HUES64 (cell line): Measurements from ENCODE around the gene SLCO1A2.

Experiments used
- H3K27ac ChIP-seq: 2 replicates; pipeline ENCODE4 v1.7.0; 2013; ENCODE audit warnings: low read depth, low read length, inconsistent platforms
- H3K27me3 ChIP-seq: 2 replicates; pipeline ENCODE4 v1.6.1; 2013; ENCODE audit warnings: mild to moderate bottlenecking, low read length; ENCODE audit not compliant: insufficient read depth
- H3K36me3 ChIP-seq: 2 replicates; pipeline ENCODE4 v1.6.1; 2013; ENCODE audit warnings: mild to moderate bottlenecking, low read length; ENCODE audit not compliant: insufficient read depth
- H3K4me1 ChIP-seq: 2 replicates; pipeline ENCODE4 v1.6.1; 2013; ENCODE audit warnings: mild to moderate bottlenecking, low read length, moderate library complexity; ENCODE audit not compliant: insufficient read depth
- H3K4me3 ChIP-seq: 2 replicates; pipeline ENCODE4 v1.5.1; 2013; ENCODE audit warnings: mild to moderate bottlenecking, low read length, moderate library complexity
- H3K9ac ChIP-seq: 2 replicates; pipeline ENCODE4 v1.6.1; 2013; ENCODE audit warnings: mild to moderate bottlenecking, low read depth, low read length
- H3K9me3 ChIP-seq: 2 replicates; pipeline ENCODE4 v1.6.1; 2013; ENCODE audit warnings: low read depth, low read length; ENCODE audit not compliant: insufficient read depth
- WGBS: fragments of 150-250, 120-280 bp; methylation state at CpG from one replicate; pipeline ENCODE4 v1.1.7; 2013; ENCODE audit warnings: missing lambda C conversion rate; 5-methylcytosine and 5-hydroxymethylcytosine counted together

Gene SLCO1A2

GRCh38 chr12:21350975-21351374 is 16.3 kb upstream of the SLCO1A2 start:
- Histone ChIP-seq H3K4me1 (peaks cover 4% of the 10 kb centered on the region; the same call in 1 of the 2 replicates), H3K9me3 (no peaks in the 10 kb centered on the region), H3K4me3 (no peak overlapping the region), H3K27ac (no peak overlapping the region), H3K36me3 (no peaks in the 10 kb centered on the region), H3K27me3 (no peaks in the 10 kb centered on the region), H3K9ac (no peak overlapping the region)
- 86% methylated on average over 1 of the region's 1 CpG for WGBS

GRCh38 chr12:21346542-21347205 is 12.0 kb upstream of the SLCO1A2 start:
- H3K9ac ChIP-seq: no peak overlapping the region
- H3K27me3 ChIP-seq: no peaks in the 10 kb centered on the region
- no peak overlapping the region for H3K27ac ChIP-seq
- H3K36me3 ChIP-seq: no peaks in the 10 kb centered on the region
- no peak overlapping the region for H3K4me3 ChIP-seq
- peaks cover 4% of the 10 kb centered on the region; the same call in 1 of the 2 replicates for H3K4me1 ChIP-seq
- H3K9me3 ChIP-seq: no peaks in the 10 kb centered on the region
- 90% methylated on average over 1 of the region's 1 CpG for WGBS

DNA sequence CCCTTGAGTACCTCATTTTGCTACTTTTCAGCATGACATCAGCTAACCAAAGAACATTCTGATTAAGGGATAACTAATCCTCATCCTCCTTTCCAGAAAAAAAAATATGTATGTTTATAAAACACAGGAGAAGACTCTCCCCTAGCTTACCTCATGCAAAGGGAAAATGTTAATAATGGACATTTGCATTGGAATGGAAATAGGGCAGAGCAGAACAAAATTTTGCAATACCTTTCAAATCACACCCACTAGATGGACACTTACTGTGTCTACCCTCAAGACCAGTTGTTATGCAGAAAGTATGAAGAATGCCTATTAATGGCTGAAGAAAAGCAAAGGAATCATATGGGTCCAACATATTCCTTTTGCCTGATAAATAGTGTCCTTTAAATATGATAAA is 8.9 kb upstream of the SLCO1A2 start:
- no peaks in the 10 kb centered on the region for H3K9me3 ChIP-seq
- no peak overlapping the region for H3K9ac ChIP-seq
- H3K27ac ChIP-seq: no peak overlapping the region
- peaks cover 13% of the 10 kb centered on the region; the same call in 1 of the 2 replicates for H3K4me1 ChIP-seq
- no peaks in the 10 kb centered on the region for H3K36me3 ChIP-seq
- no peaks in the 10 kb centered on the region for H3K27me3 ChIP-seq
- H3K4me3 ChIP-seq: no peak overlapping the region

DNA sequence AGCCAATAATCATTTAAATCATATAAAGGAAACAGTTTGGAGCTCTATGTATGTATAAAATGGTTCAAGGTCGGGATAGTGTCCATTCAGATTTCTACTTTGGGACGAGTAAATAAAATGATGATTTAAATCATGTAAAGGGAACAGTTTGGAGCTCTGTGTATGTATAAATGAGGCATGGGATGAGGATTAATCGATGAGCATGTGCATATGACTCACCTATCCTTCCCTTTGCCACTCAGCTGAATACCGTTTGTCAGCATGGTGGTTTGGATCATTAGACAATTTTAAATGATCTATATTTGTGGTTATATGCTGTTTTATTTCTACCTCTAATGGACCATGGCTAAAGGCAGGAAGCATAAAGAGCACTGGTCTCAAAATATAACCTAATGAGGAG is 7.1 kb upstream of the SLCO1A2 start:
- WGBS: 94% methylated on average over 3 of the region's 4 CpGs
- H3K27ac ChIP-seq: no peak overlapping the region
- H3K36me3 ChIP-seq: no peaks in the 10 kb centered on the region
- no peak overlapping the region for H3K9ac ChIP-seq
- no peaks in the 10 kb centered on the region for H3K9me3 ChIP-seq
- no peak overlapping the region for H3K4me3 ChIP-seq
- no peaks in the 10 kb centered on the region for H3K27me3 ChIP-seq
- peaks cover 13% of the 10 kb centered on the region; the same call in 1 of the 2 replicates for H3K4me1 ChIP-seq

DNA sequence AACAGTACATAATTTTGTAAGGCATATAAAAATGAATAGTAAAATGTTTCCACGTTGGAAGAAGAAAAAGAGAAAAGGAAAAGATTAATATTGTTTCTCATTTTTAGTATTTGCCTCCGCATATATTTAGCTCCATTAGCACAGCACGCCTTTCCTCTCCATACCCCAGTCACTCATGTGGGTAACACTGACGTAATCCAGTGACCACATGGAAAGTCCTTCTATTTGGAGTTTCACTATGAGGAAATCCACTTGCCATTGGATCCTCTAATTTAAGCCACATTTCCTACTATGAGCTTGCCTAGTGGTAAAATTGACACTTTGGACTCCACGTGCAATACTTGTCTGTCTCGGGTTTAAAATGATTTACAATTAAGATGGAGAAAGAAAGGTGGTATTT is 5.7 kb upstream of the SLCO1A2 start:
- Histone ChIP-seq H3K36me3 (no peaks in the 10 kb centered on the region), H3K4me3 (no peak overlapping the region), H3K9me3 (no peaks in the 10 kb centered on the region), H3K4me1 (peaks cover 13% of the 10 kb centered on the region; the same call in 1 of the 2 replicates), H3K27me3 (no peaks in the 10 kb centered on the region), H3K27ac (no peak overlapping the region), H3K9ac (no peak overlapping the region)
- WGBS: 89% methylated on average over 6 of the region's 6 CpGs

- no peaks in the 10 kb centered on the region for H3K27me3 ChIP-seq
- no peak overlapping the region for H3K27ac ChIP-seq
- no peaks in the 10 kb centered on the region for H3K9me3 ChIP-seq
- H3K4me3 ChIP-seq: no peak overlapping the region
- H3K9ac ChIP-seq: no peak overlapping the region
- peaks cover 11% of the 10 kb centered on the region; the same call in 1 of the 2 replicates for H3K4me1 ChIP-seq
- 100% methylated on average over 1 of the region's 1 CpG for WGBS
- H3K36me3 ChIP-seq: no peaks in the 10 kb centered on the region
Measured at GRCh38 chr12:21339921-21340320, 5.2 kb upstream of the SLCO1A2 start.

DNA sequence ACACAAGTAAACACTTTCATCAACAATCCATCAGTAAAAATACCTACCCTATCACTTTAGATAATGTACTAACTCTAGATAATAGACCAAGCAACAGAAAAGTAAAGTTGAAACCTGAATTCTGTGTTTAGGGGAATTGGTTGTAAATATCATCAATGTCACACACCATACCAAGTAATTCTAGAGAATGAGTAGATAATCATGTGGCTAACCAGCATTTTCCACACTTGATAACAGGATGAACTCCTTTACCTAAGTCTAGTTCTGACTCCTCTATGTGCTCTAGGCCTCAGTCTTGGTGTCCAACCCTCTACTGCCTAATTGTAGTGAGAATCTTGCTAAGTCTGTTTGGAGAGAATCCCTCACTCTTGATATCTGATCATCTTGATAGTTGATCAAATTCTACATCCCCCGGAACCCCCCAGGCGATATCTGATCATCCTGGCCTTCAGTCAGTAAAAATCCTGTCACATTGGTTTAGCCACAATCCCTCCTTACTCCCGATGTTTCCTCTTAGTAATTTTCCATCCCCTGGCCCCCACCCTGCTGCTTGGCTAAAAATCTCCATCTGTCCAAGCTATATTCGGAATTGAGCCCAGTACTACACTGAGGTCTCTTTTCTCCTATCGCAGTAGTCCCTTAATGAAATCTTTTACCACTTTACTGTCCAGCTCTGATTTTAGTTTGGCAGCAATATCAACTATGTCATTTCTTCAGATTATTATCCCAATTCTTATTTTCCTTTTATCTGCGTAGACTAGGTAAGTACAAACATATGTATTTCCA is 3.4 kb upstream of the SLCO1A2 start:
- 96% methylated on average over 6 of the region's 6 CpGs for WGBS
- peaks cover 10% of the 10 kb centered on the region for H3K9me3 ChIP-seq
- H3K36me3 ChIP-seq: 0 out of 2 replicates have a peak, but pooled peaks cover 4% of the 10 kb centered on the region
- no peak overlapping the region for H3K27ac ChIP-seq
- H3K4me3 ChIP-seq: no peak overlapping the region
- no peaks in the 10 kb centered on the region for H3K27me3 ChIP-seq
- peaks cover 9% of the 10 kb centered on the region; the same call in 1 of the 2 replicates for H3K4me1 ChIP-seq
- H3K9ac ChIP-seq: no peak overlapping the region

DNA sequence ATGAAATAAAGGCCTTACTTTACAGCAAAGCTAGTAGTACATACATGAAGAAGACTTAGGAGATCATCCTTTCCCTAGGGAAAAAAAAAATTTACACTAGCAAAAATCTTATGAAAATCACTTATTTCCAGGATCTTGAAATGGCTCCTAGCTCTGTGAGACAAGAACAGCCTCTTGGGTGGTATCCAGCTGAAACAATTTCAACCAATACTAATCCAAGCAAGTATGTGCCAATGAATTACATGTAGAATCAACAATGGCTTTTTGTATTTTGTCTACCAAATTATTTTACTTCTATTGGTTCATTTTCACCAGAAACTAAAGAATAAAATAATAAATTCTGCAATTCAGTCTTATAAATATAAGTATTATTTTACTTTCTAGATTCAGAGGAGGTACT is 2.7 kb upstream of the SLCO1A2 start:
- Histone ChIP-seq H3K27ac (no peak overlapping the region), H3K4me3 (no peak overlapping the region), H3K27me3 (no peaks in the 10 kb centered on the region), H3K9ac (no peak overlapping the region), H3K36me3 (0 out of 2 replicates have a peak, but pooled peaks cover 11% of the 10 kb centered on the region), H3K9me3 (peaks cover 17% of the 10 kb centered on the region), H3K4me1 (peaks cover 9% of the 10 kb centered on the region; the same call in 1 of the 2 replicates)

GRCh38 chr12:21336656-21337055 is 1.9 kb upstream of the SLCO1A2 start:
- Histone ChIP-seq H3K4me1 (peaks cover 9% of the 10 kb centered on the region; the same call in 1 of the 2 replicates), H3K9ac (no peak overlapping the region), H3K27me3 (no peaks in the 10 kb centered on the region), H3K9me3 (peaks cover 25% of the 10 kb centered on the region), H3K27ac (no peak overlapping the region), H3K4me3 (no peak overlapping the region), H3K36me3 (0 out of 2 replicates have a peak, but pooled peaks cover 12% of the 10 kb centered on the region)
- WGBS: 92% methylated on average over 5 of the region's 5 CpGs

DNA sequence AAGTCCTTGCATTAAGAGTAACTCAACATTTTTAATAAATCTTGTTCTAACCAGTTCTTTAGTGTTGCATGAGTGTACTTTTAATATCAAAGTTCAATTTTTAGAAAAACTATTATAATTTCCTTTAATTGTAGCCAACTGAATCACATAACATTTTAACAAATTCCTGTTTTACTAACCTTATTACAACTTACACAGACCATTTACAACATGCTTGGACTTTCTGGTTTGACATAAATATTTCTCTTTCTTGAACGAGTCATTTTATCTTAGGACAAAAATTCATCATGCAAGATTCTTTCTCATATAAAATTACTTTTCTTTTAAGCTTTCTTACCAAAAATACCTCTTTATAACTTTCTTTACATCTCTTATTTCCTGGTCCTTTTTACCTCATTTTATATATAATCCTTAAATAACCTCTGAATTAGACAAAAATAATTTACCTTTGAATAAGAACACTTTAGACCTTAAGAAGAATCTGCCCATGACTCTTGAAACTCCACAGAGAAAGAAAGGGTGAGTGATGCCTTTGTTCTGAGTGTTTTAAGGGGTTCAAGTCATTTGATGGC is 3.9 kb downstream of the SLCO1A2 start:
- whole genome bisulfite sequencing: 83% methylated on average over 1 of the region's 1 CpG
- H3K4me3 ChIP-seq: no peak overlapping the region

DNA sequence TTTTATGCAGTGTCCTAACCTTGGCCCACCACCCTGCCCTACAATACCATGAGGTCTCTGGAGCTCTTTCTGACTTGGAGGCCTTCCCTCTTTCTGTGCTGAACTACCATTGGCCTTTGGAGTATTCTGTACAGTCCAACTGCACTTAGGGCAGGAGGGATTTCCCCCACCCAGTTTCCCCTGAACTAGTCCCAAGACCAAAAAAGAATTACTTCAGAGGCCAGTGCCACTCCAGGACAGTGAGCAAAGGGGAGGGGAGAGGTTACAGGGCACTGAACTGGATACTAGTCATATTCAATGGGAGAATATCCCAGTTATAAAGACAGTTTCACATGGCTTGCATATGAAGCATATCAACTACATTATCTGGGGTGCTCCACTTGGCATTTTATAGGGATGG is 6.1 kb downstream of the SLCO1A2 start:
- peaks cover 18% of the 10 kb centered on the region for H3K4me1 ChIP-seq
- H3K27me3 ChIP-seq: no peaks in the 10 kb centered on the region
- peaks cover 23% of the 10 kb centered on the region for H3K36me3 ChIP-seq
- peaks cover 79% of the 10 kb centered on the region for H3K9me3 ChIP-seq
- no peak overlapping the region for H3K27ac ChIP-seq
- H3K4me3 ChIP-seq: no peak overlapping the region
- H3K9ac ChIP-seq: no peak overlapping the region

More for the DNA sequence above, 3.9 kb downstream of the SLCO1A2 start:
- H3K9ac ChIP-seq: no peak overlapping the region
- no peaks in the 10 kb centered on the region for H3K4me1 ChIP-seq
- peaks cover 27% of the 10 kb centered on the region for H3K36me3 ChIP-seq
- H3K9me3 ChIP-seq: peaks cover 83% of the 10 kb centered on the region
- no peaks in the 10 kb centered on the region for H3K27me3 ChIP-seq
- H3K27ac ChIP-seq: no peak overlapping the region
